Measurements from ENCODE around the gene ITPR3. TPM values are rescaled to one million over a fixed set of nuclear protein-coding genes. Genes with fewer than 3 reads are reported as not detected.

ITPR3 gene
- total RNA-seq, 1 donor from 2014 or later = 5.6 TPM

GRCh38 chr6:33728438-33728837 is 107.3 kb downstream of the ITPR3 start:
- peaks cover 22% of the 10 kb centered on the region for H3K36me3 ChIP-seq
- H3K4me3 ChIP-seq = no peak overlapping the region
- intact Hi-C loops (cut with micrococcal nuclease) = no loop called here
- H3K27me3 ChIP-seq (ENCODE audit: low read depth) = no peaks in the 10 kb centered on the region
- DNase-seq = peak; percentile 62
- no peak for TF ChIP-seq CTCF (IDR thresholded peaks at IDR 0.05; ENCODE audit: borderline replicate concordance)
- H3K27ac ChIP-seq (replicated peaks) = peak overlapping the region; percentile 87
- H3K4me1 ChIP-seq = peaks cover 85% of the 10 kb centered on the region
- H3K9me3 ChIP-seq (replicated peaks) = no peaks in the 10 kb centered on the region

- no peaks in the 10 kb centered on the region for H3K9me3 ChIP-seq (replicated peaks)
- no peak for TF ChIP-seq CTCF (IDR thresholded peaks at IDR 0.05; ENCODE audit: borderline replicate concordance)
- intact Hi-C loops (cut with micrococcal nuclease) = no loop called here
- H3K36me3 ChIP-seq = peaks cover 24% of the 10 kb centered on the region
- peak overlapping the region; percentile 87 for H3K27ac ChIP-seq (replicated peaks)
- no peak for DNase-seq
- no peak overlapping the region for H3K4me3 ChIP-seq
- peaks cover 85% of the 10 kb centered on the region for H3K4me1 ChIP-seq
- no peaks in the 10 kb centered on the region for H3K27me3 ChIP-seq (ENCODE audit: low read depth)
Measured at GRCh38 chr6:33729059-33729458, 107.9 kb downstream of the ITPR3 start.

GRCh38 chr6:33730611-33731010 is 109.5 kb downstream of the ITPR3 start:
- H3K27me3 ChIP-seq (ENCODE audit: low read depth) = no peaks in the 10 kb centered on the region
- no peak for TF ChIP-seq CTCF (IDR thresholded peaks at IDR 0.05; ENCODE audit: borderline replicate concordance)
- H3K4me1 ChIP-seq = peaks cover 92% of the 10 kb centered on the region
- peaks cover 34% of the 10 kb centered on the region for H3K36me3 ChIP-seq
- DNase-seq = no peak
- intact Hi-C loops (cut with micrococcal nuclease) = no loop called here
- no peaks in the 10 kb centered on the region for H3K9me3 ChIP-seq (replicated peaks)
- H3K4me3 ChIP-seq = peak overlapping the region; percentile 27
- peak overlapping the region; percentile 87 for H3K27ac ChIP-seq (replicated peaks)

DNA sequence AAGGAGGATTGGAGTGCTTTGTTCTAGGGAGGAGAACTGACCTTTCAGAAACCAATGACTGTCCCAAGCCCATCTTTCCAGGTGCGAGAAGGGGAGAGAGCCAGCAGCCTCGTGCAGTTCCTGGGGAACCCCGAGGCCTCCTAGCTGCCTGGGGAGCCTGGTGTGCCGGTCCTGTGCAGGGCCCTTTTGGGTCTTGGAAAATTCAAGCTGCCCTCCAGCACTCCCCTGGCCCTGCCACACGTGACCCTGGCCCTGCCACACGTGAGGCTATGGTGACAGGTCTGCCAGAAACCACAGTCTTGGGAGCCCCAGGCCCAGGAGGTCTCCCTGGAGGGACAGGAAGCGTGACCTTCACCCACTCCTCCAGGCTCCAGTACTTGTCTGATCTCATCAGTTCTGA is 109.9 kb downstream of the ITPR3 start:
- intact Hi-C loops (cut with micrococcal nuclease) = no loop called here
- Histone ChIP-seq H3K9me3 (replicated peaks) (no peaks in the 10 kb centered on the region), H3K36me3 (peaks cover 35% of the 10 kb centered on the region), H3K4me1 (peaks cover 96% of the 10 kb centered on the region), H3K27ac (replicated peaks) (peak overlapping the region; percentile 87), H3K27me3 (ENCODE audit: low read depth) (no peaks in the 10 kb centered on the region), H3K4me3 (peak overlapping the region; percentile 27)
- no peak for TF ChIP-seq CTCF (IDR thresholded peaks at IDR 0.05; ENCODE audit: borderline replicate concordance)
- DNase-seq = no peak

GRCh38 chr6:33731751-33732282 is 110.7 kb downstream of the ITPR3 start:
- Histone ChIP-seq H3K27ac (replicated peaks) (peak overlapping the region; percentile 87), H3K4me1 (peaks cover 100% of the 10 kb centered on the region), H3K9me3 (replicated peaks) (no peaks in the 10 kb centered on the region), H3K36me3 (peaks cover 34% of the 10 kb centered on the region), H3K27me3 (ENCODE audit: low read depth) (no peaks in the 10 kb centered on the region), H3K4me3 (no peak overlapping the region)
- no peak for TF ChIP-seq CTCF (IDR thresholded peaks at IDR 0.05; ENCODE audit: borderline replicate concordance)
- intact Hi-C loops (cut with micrococcal nuclease) = no loop called here
- DNase-seq = no peak

Data from left ventricle myocardium inferior (tissue), 1 donor.